ENCODE results near the gene RTL1. TPM values are rescaled to one million over a fixed set of nuclear protein-coding genes. Genes with fewer than 3 reads are reported as not detected.

RTL1 gene
- total and polyA plus RNA-seq, 2 donors (not counting 3 experiments of a cell fraction or from before 2014, with no cell fraction given): not detected

GRCh38 chr14:100837805-100838350 is 65.6 kb downstream of the RTL1 start:
- H2AFZ ChIP-seq (ENCODE audit: low read depth, low read length): no peak overlapping the region
- CTCF ChIA-PET: interaction anchor here (1.6 kb wide), 1 partner anchor 13 kb away, joined by 4 read pairs; no protein-coding TSS in a partner anchor
- H3K27me3 ChIP-seq (ENCODE audit: control insufficient read depth in 2 of 2, insufficient read depth in 2 of 2, low read length in 2 of 2): no peaks in the 10 kb centered on the region
- no peaks in the 10 kb centered on the region for H3K79me2 ChIP-seq (ENCODE audit: control insufficient read depth, insufficient read depth, low read length)
- dilution Hi-C loops (cut with MboI; ENCODE audit: extremely low pct_ligation_motif_present, low sequenced_read_pairs) (no loop called here), intact Hi-C loops (cut with micrococcal nuclease) (no loop called here)
- no peaks in the 10 kb centered on the region for H3K9me3 ChIP-seq (replicated peaks; ENCODE audit: control insufficient read depth, insufficient read depth, low read length)
- no peaks in the 10 kb centered on the region for H3K4me1 ChIP-seq (ENCODE audit: control insufficient read depth, extremely low read depth, insufficient read depth, low read length)
- no peak overlapping the region for H3K4me3 ChIP-seq (replicated peaks in 1 of 3; ENCODE audit: insufficient read depth in 1 of 3, low read depth in 1 of 3, low read length in 3 of 3)
- H3K9me1 ChIP-seq (replicated peaks; ENCODE audit: control insufficient read depth, extremely low read depth, insufficient read depth, low read length): no peaks in the 10 kb centered on the region
- no peak overlapping the region for H3K9ac ChIP-seq (replicated peaks; ENCODE audit: extremely low read depth, insufficient read depth, low read length)
- DNase-seq (ENCODE audit: low read depth, low spot score) (no peak), FAIRE-seq (no peak)
- H4K20me1 ChIP-seq (replicated peaks; ENCODE audit: control insufficient read depth, extremely low read depth, insufficient read depth, low read length): no peaks in the 10 kb centered on the region
- H3K4me2 ChIP-seq (ENCODE audit: insufficient read depth, low read length): no peak overlapping the region
- H3K27ac ChIP-seq (ENCODE audit: insufficient read depth, low read depth, low read length): no peak overlapping the region
- no peak for TF ChIP-seq MAX (IDR thresholded peaks at IDR 0.05; ENCODE audit: insufficient read depth, insufficient read length)
- no peak for TF ChIP-seq GATA2 (IDR thresholded peaks at IDR 0.05; ENCODE audit: insufficient read depth, insufficient read length, low read depth, low read length)
- TF ChIP-seq JUN (IDR thresholded peaks at IDR 0.05; ENCODE audit: borderline replicate concordance, insufficient read depth, insufficient read length, low read depth): no peak
- TF ChIP-seq POLR2AphosphoS5 (IDR thresholded peaks at IDR 0.05; ENCODE audit: insufficient read depth, low read depth, low read length): no peak
- no peak for TF ChIP-seq FOS (IDR thresholded peaks at IDR 0.05; ENCODE audit: borderline replicate concordance, insufficient read depth, low read length)
- no peak for TF ChIP-seq CTCF (IDR thresholded peaks at IDR 0.05; ENCODE audit: extremely low read depth in 1 of 2, insufficient read depth in 1 of 2, low read depth in 1 of 2, low read length in 2 of 2)
- no peak for TF ChIP-seq POLR2A (IDR thresholded peaks at IDR 0.05; ENCODE audit: low read depth, low read length)
- no peak for TF ChIP-seq EZH2 (IDR thresholded peaks at IDR 0.05; ENCODE audit: borderline replicate concordance, low read depth, low read length, severe bottlenecking)
- TF ChIP-seq MYC (IDR thresholded peaks at IDR 0.05; ENCODE audit: low read depth, low read length): no peak
- no TSS peak for BruUV-seq (replicated peaks)
- POLR2A ChIA-PET: no interaction called here
- H3K36me3 ChIP-seq (ENCODE audit: control insufficient read depth in 2 of 2, extremely low read depth in 1 of 2, insufficient read depth in 2 of 2, low read length in 2 of 2): peaks cover 5 to 26% of the 10 kb centered on the region in 2 experiments

Measured in endothelial cell of umbilical vein (primary cell).